ENCODE data around the gene VWA5B1.
"Not testable (repeated sequence)": the region's sequence is repeated elsewhere in the genome, so short reads cannot be mapped to it uniquely, and the experiment has no call there.

The VWA5B1 gene

DNA sequence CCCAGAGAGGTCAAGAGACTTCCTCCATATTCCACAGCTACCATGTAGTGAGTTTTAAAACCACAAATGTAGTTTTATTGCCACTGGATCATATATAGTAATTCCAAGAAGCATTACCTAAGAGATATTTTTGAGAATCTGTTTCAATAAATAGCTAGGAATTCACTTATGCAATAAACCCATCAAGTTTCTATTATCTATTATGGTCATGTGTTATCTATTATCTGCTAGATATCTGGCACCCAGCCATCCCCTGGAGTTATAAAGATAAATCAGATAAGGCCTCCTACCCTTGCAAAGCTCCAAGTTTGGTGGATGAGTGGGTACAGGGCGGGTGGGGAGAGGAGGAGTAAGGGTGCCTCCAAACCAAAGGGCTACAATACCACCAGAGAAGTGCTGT is 10.3 kb upstream of the VWA5B1 start:
- Histone ChIP-seq H3K27me3 (ENCODE audit: control insufficient read depth, insufficient read depth, low read length) (no peaks in the 10 kb centered on the region), H3K4me1 (ENCODE audit: control insufficient read depth, insufficient read depth, low read length) (peaks cover 4% of the 10 kb centered on the region), H3K36me3 (ENCODE audit: control insufficient read depth, insufficient read depth, low read length) (no peaks in the 10 kb centered on the region), H3K27ac (ENCODE audit: low read length) (no peak overlapping the region), H3K9me3 (ENCODE audit: control insufficient read depth, insufficient read depth, low read length) (no peaks in the 10 kb centered on the region), H3K4me3 (ENCODE audit: low read length) (no peak overlapping the region)
- no peak for DNase-seq (ENCODE audit: low read depth, low spot score)
- no CpG with 5 or more reads among the region's 1 CpG for WGBS (ENCODE audit: insufficient coverage, insufficient read length)

DNA sequence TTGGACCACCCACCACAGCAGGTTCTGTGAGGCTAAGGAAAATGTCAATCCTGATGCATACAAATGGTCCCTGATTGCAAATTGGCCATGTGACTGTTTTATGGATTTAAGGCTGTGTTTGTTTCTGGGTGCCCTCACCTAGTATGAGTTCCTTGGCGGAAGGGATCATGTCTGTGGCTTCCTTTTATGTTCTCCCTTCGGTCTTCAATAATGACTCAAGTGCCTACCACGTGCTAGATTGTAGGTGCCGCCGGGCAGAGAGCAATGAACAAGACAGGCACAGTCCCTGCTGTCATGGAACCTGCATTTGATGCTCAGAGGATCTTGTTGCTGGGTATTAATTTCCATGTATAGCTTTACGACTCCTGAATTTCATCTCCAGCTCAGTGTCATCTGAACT is 9.8 kb upstream of the VWA5B1 start:
- Histone ChIP-seq H3K9me3 (ENCODE audit: control insufficient read depth, insufficient read depth, low read length) (no peaks in the 10 kb centered on the region), H3K36me3 (ENCODE audit: control insufficient read depth, insufficient read depth, low read length) (no peaks in the 10 kb centered on the region), H3K4me1 (ENCODE audit: control insufficient read depth, insufficient read depth, low read length) (peaks cover 4% of the 10 kb centered on the region), H3K4me3 (ENCODE audit: low read length) (no peak overlapping the region), H3K27me3 (ENCODE audit: control insufficient read depth, insufficient read depth, low read length) (no peaks in the 10 kb centered on the region), H3K27ac (ENCODE audit: low read length) (no peak overlapping the region)
- no peak for DNase-seq (ENCODE audit: low read depth, low spot score)
- WGBS (ENCODE audit: insufficient coverage, insufficient read length), result no CpG with 5 or more reads among the region's 6 CpGs

DNA sequence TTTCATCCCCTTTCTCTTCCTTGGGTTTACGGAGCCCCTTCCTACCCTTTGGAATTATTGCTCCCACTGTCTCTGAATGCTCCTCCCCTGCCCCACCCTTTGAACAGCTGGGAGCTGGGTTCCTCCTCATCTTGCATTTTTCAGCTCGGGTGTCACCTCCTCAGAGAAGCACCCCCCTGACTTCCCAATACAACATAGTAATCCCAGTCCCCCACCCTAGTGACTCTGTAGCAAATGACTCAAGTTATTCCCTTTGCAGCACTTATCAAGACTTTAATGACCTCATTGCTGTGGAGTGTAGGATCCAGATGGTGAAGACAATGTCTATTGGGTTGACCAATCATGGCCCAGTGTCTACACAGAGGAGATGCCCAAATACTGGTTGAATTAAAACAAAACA is 8.9 kb upstream of the VWA5B1 start:
- no peaks in the 10 kb centered on the region for H3K36me3 ChIP-seq (ENCODE audit: control insufficient read depth, insufficient read depth, low read length)
- no peaks in the 10 kb centered on the region for H3K9me3 ChIP-seq (ENCODE audit: control insufficient read depth, insufficient read depth, low read length)
- no peaks in the 10 kb centered on the region for H3K27me3 ChIP-seq (ENCODE audit: control insufficient read depth, insufficient read depth, low read length)
- peaks cover 4% of the 10 kb centered on the region for H3K4me1 ChIP-seq (ENCODE audit: control insufficient read depth, insufficient read depth, low read length)
- H3K4me3 ChIP-seq (ENCODE audit: low read length), result no peak overlapping the region
- DNase-seq (ENCODE audit: low read depth, low spot score), result no peak
- WGBS (ENCODE audit: insufficient coverage, insufficient read length), result no CpG with 5 or more reads among the region's 2 CpGs
- H3K27ac ChIP-seq (ENCODE audit: low read length), result no peak overlapping the region

DNA sequence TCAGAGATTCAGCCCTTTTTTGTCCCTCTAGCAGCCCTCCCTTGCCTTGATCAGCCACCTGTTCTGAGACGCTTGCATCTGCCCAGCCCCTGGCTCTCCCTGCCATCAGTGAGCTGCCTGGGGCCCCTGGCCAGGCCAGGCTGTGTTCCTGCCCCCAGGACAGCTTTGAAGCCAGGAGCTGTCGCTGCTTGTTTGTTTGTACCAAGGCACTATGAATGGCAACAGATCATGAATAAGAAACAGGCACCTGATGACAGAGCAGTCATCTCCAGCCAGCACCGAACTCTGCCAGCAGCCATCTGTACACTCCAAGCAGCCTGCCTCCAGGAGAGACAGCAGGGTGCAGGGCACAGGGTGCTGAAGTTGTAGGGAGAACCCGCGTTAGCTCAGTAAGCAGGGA is 8.1 kb upstream of the VWA5B1 start:
- Histone ChIP-seq H3K4me3 (ENCODE audit: low read length) (no peak overlapping the region), H3K27ac (ENCODE audit: low read length) (no peak overlapping the region), H3K9me3 (ENCODE audit: control insufficient read depth, insufficient read depth, low read length) (no peaks in the 10 kb centered on the region), H3K36me3 (ENCODE audit: control insufficient read depth, insufficient read depth, low read length) (no peaks in the 10 kb centered on the region), H3K27me3 (ENCODE audit: control insufficient read depth, insufficient read depth, low read length) (no peaks in the 10 kb centered on the region), H3K4me1 (ENCODE audit: control insufficient read depth, insufficient read depth, low read length) (peaks cover 4% of the 10 kb centered on the region)
- no peak for DNase-seq (ENCODE audit: low read depth, low spot score)
- WGBS (ENCODE audit: insufficient coverage, insufficient read length), result no CpG with 5 or more reads among the region's 5 CpGs

DNA sequence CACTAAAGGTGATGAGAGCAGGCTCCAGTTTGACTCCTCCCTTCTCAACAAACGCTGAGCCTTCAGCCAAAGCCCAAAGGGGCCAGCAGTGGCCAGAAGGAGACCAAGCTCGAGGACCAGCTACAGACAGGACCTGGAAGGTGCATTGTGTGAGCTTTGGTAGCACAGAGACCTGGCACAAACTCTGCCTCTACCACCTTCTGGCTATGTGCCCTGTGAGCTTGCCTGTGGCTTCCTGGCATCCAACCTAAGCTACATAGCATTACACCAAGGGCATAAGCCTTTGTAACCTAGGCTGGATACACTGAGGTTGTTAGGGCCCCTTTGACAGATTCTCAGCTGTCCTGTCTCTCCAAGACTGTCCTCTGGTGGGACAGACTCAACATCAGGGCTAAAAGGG is 6.6 kb upstream of the VWA5B1 start:
- no peak overlapping the region for H3K27ac ChIP-seq (ENCODE audit: low read length)
- H3K36me3 ChIP-seq (ENCODE audit: control insufficient read depth, insufficient read depth, low read length), result no peaks in the 10 kb centered on the region
- whole genome bisulfite sequencing (ENCODE audit: insufficient coverage, insufficient read length), result no CpG with 5 or more reads among the region's 2 CpGs

DNA sequence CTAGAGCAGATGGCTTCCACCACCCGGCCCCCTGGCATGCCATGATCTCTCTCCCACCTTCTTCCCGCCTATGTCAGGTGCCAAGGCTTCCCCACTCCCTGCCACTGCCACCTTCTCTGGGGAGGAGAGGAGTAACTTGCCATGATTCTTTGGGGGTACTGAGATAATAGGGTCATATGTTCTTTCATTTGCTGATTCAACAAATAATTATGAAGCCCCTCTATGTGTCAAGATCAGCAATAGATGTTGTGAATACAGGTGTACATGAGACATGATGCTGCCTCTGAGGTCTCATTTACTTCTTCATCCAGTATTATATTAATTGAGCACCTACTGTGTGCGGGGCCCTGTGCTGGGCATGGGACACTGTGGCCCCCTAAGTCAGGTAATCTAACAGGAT is 6.0 kb upstream of the VWA5B1 start:
- no peak overlapping the region for H3K27ac ChIP-seq (ENCODE audit: low read length)
- WGBS (ENCODE audit: insufficient coverage, insufficient read length), result no CpG with 5 or more reads among the region's 3 CpGs
- peaks cover 1% of the 10 kb centered on the region; the same call in 1 of the 2 replicates for H3K4me1 ChIP-seq (ENCODE audit: control insufficient read depth, insufficient read depth, low read length)
- H3K36me3 ChIP-seq (ENCODE audit: control insufficient read depth, insufficient read depth, low read length), result no peaks in the 10 kb centered on the region
- H3K27me3 ChIP-seq (ENCODE audit: control insufficient read depth, insufficient read depth, low read length), result no peaks in the 10 kb centered on the region
- DNase-seq (ENCODE audit: low read depth, low spot score), result no peak
- no peak overlapping the region for H3K4me3 ChIP-seq (ENCODE audit: low read length)
- no peaks in the 10 kb centered on the region for H3K9me3 ChIP-seq (ENCODE audit: control insufficient read depth, insufficient read depth, low read length)

More for the DNA sequence above, 6.6 kb upstream of the VWA5B1 start:
- Histone ChIP-seq H3K4me1 (ENCODE audit: control insufficient read depth, insufficient read depth, low read length) (peaks cover 4% of the 10 kb centered on the region), H3K4me3 (ENCODE audit: low read length) (no peak overlapping the region), H3K27me3 (ENCODE audit: control insufficient read depth, insufficient read depth, low read length) (no peaks in the 10 kb centered on the region), H3K9me3 (ENCODE audit: control insufficient read depth, insufficient read depth, low read length) (no peaks in the 10 kb centered on the region)
- no peak for DNase-seq (ENCODE audit: low read depth, low spot score)

DNA sequence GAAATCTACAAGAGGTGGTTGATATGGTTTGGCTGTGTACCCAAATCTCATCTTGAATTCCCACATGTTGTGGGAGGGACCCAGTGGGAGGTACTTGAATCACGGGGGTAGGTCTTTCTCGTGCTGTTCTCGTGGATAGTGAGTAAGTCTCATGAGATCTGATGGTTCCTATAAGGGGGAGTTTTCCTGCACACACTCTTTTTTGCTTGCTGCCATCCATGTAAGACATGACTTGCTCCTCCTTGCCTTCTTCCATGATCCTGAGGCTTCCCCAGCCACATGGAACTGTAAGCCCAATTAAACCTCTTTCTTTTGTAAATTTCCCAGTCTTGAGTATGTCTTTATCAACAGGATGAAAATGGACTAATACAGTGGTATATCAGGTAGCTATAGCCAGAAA is 5.2 kb upstream of the VWA5B1 start:
- Histone ChIP-seq H3K36me3 (ENCODE audit: control insufficient read depth, insufficient read depth, low read length) (no peaks in the 10 kb centered on the region), H3K9me3 (ENCODE audit: control insufficient read depth, insufficient read depth, low read length) (no peaks in the 10 kb centered on the region), H3K27ac (ENCODE audit: low read length) (no peak overlapping the region), H3K4me3 (ENCODE audit: low read length) (no peak overlapping the region), H3K27me3 (ENCODE audit: control insufficient read depth, insufficient read depth, low read length) (no peaks in the 10 kb centered on the region), H3K4me1 (ENCODE audit: control insufficient read depth, insufficient read depth, low read length) (peaks cover 1% of the 10 kb centered on the region; the same call in 1 of the 2 replicates)
- no CpG with 5 or more reads among the region's 3 CpGs for WGBS (ENCODE audit: insufficient coverage, insufficient read length)
- no peak for DNase-seq (ENCODE audit: low read depth, low spot score)

DNA sequence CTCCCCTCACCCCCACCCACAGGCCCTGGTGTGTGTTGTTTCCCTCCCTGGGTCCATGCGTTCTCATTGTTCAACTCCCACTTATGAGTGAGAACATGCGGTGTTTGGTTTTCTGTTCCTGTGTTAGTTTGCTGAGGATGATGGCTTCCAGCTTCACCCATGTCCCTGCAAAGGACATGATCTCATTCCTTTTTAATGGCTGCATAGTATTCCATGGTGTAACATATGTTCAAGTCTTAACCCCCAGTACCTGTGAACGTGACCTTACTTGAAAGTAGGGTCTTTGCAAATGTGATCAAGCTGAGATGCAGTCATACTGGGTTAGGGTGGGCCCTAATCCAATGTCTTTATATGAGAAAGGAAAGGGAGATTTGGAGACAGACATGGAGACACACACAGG is 3.0 kb upstream of the VWA5B1 start:
- H3K27me3 ChIP-seq (ENCODE audit: control insufficient read depth, insufficient read depth, low read length); H3K9me3 ChIP-seq (ENCODE audit: control insufficient read depth, insufficient read depth, low read length); H3K4me1 ChIP-seq (ENCODE audit: control insufficient read depth, insufficient read depth, low read length); DNase-seq (ENCODE audit: low read depth, low spot score); H3K4me3 ChIP-seq (ENCODE audit: low read length); H3K27ac ChIP-seq (ENCODE audit: low read length); H3K36me3 ChIP-seq (ENCODE audit: control insufficient read depth, insufficient read depth, low read length): not testable (repeated sequence)
- WGBS (ENCODE audit: insufficient coverage, insufficient read length), result no CpG with 5 or more reads among the region's 3 CpGs

DNA sequence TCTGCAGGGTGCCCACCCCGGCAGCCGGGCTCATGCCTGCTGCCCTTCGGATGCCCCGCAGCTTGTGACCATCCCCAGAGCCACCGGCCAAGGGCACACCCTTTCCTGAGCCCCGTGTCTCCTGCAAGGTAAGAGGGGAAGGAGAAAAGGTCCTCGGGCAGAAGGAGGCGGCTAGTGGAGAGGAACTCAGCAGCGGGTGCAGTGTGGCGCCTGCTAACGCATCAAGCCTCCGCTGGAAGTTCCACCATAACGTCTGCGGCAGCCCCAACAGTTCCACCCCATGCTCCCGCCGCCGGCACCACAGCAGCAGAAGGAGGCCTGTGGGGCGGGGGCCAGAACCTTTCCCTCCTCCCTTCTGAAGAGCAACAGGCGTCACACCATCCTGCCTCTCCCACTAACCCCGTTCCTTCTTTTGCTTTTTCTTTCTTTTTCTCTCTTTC is 990 bp downstream of the VWA5B1 start:
- peak overlapping the region; percentile 37; the same call in 1 of the 2 replicates for H3K4me3 ChIP-seq (ENCODE audit: low read length)
- 0 out of 2 replicates have a peak, but pooled peaks cover 1% of the 10 kb centered on the region for H3K27me3 ChIP-seq (ENCODE audit: control insufficient read depth, insufficient read depth, low read length)
- no peak overlapping the region for H3K27ac ChIP-seq (ENCODE audit: low read length)
- DNase-seq (ENCODE audit: low read depth, low spot score), result no peak
- no peaks in the 10 kb centered on the region for H3K9me3 ChIP-seq (ENCODE audit: control insufficient read depth, insufficient read depth, low read length)
- H3K4me1 ChIP-seq (ENCODE audit: control insufficient read depth, insufficient read depth, low read length), result peaks cover 3% of the 10 kb centered on the region
- no CpG with 5 or more reads among the region's 20 CpGs for WGBS (ENCODE audit: insufficient coverage, insufficient read length)
- H3K36me3 ChIP-seq (ENCODE audit: control insufficient read depth, insufficient read depth, low read length), result no peaks in the 10 kb centered on the region

DNA sequence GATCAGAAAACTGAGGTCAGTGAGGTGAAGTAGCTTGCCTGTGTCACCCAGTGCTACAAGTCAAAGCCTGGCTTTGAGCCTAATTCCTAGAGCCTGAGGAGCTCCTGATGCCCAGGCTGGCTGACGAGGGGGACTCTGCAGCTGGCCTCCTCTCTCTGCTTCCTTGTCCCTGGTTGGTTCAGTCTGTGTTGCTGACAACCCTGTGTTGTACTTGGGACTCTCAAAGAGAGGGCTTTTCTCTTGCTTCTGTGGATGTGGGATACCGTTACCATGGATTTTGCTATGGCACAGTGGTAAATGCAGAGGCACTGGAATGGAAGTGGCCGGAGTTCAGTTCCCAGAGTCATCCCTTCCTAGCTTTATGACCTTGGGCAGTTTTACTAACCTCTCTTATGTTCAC is 8.0 kb downstream of the VWA5B1 start:
- Histone ChIP-seq H3K4me1 (ENCODE audit: control insufficient read depth, insufficient read depth, low read length) (no peaks in the 10 kb centered on the region), H3K27ac (ENCODE audit: low read length) (no peak overlapping the region), H3K36me3 (ENCODE audit: control insufficient read depth, insufficient read depth, low read length) (no peaks in the 10 kb centered on the region), H3K27me3 (ENCODE audit: control insufficient read depth, insufficient read depth, low read length) (no peaks in the 10 kb centered on the region), H3K9me3 (ENCODE audit: control insufficient read depth, insufficient read depth, low read length) (no peaks in the 10 kb centered on the region), H3K4me3 (ENCODE audit: low read length) (no peak overlapping the region)
- no peak for DNase-seq (ENCODE audit: low read depth, low spot score)
- whole genome bisulfite sequencing (ENCODE audit: insufficient coverage, insufficient read length), result no CpG with 5 or more reads among the region's 3 CpGs

DNA sequence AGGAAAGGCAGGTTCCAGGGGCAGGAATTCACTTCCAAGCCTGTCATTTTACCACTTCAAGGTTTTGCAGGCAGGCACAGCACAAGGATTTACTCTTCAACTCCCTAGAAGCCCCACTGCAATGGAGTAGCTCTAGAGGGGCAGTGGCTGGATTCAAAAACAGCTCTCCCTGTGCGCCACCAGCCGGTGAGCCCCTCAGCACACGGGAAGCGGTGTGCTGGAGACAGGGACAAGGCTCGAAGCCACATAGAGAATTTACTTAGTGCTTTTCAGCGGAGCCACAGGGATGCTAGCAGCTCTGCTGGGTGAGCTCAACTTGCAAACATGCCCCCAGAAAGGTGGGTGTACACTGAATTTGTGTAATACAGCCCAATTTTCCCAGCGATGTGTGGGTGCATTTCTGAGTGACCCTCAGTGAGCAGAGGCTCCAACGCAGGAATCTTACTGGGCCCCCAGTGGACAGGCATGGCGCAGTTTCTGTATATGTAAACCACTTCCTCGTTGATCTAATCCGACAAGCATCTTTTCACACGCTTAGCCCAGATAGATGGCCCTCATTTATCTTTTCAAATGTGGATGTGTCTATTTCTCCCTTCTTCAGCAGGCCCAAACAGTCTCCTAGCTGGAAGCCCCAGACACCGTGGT is 10.9 kb downstream of the VWA5B1 start:
- H3K36me3 ChIP-seq (ENCODE audit: control insufficient read depth, insufficient read depth, low read length), result no peaks in the 10 kb centered on the region
- WGBS (ENCODE audit: insufficient coverage, insufficient read length), result no CpG with 5 or more reads among the region's 13 CpGs
- no peak overlapping the region for H3K4me3 ChIP-seq (ENCODE audit: low read length)
- no peaks in the 10 kb centered on the region for H3K9me3 ChIP-seq (ENCODE audit: control insufficient read depth, insufficient read depth, low read length)
- H3K4me1 ChIP-seq (ENCODE audit: control insufficient read depth, insufficient read depth, low read length), result no peaks in the 10 kb centered on the region
- no peak for DNase-seq (ENCODE audit: low read depth, low spot score)
- no peaks in the 10 kb centered on the region for H3K27me3 ChIP-seq (ENCODE audit: control insufficient read depth, insufficient read depth, low read length)
- no peak overlapping the region for H3K27ac ChIP-seq (ENCODE audit: low read length)
